Testis (tissue), 2 donors: ENCODE results near the gene DERA.

Experiments
- POLR2A ChIP-seq: fragments of 450-650 bp; IDR thresholded peaks from one replicate; pipeline ENCODE4 v1.6.1; 2017; ENCODE audit warnings: antibody characterized with exemption, mild to moderate bottlenecking, moderate library complexity
- TF ChIP-seq, protein P1 (sequence below), 3 experiments: fragments of 450-650 bp in 2 of 3; fragments of 200-600 bp in 1 of 3; sonication (generic) in 1 of 3; IDR thresholded peaks; one replicate each; pipeline ENCODE4 v1.5.1; 2016 to 2019; ENCODE audit warnings: antibody characterized with exemption in 3 of 3, mild to moderate bottlenecking in 2 of 3, moderate library complexity in 1 of 3

DNA sequence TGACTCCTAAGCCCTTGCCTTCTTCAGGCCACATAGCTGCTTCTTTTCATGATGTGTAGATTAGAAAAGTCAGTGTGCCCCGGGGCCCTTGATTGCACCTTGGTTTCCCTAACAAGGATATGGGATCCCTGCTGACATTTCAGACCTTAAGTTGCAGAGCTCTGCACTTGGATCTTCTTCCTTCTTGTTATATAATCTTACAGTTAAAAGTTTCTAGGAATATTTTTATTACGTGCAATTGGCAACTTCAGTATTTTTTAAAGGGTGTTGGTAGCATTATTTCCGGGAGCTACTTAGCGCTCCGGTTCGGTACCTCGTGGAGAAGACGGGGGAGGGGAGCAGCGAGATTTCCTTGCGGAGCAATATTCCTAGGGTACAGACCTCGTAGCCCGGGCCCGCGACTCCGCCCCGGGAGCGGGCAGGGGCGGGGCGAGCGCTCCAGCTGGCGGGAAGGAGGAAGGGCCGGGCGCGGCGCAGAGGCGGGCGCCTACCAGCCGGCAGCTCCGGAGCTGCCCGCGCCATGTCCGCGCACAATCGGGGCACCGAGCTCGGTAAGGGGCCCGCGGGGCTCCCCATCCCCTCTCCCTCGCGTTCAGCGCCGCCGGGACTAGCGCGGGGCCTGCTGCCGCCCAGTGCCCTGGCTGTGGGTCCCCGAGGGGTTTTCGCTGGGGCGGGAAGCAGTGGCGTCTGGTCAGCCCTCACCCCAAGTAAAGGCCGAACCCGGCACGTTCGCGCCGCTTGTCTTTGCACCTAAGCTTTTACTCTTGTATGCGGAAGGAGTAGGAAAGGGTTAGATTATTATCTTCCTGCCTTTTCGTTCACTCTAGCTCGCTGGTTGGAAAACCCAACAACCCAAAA is at the start of gene DERA:
- TF ChIP-seq, protein P1, sequence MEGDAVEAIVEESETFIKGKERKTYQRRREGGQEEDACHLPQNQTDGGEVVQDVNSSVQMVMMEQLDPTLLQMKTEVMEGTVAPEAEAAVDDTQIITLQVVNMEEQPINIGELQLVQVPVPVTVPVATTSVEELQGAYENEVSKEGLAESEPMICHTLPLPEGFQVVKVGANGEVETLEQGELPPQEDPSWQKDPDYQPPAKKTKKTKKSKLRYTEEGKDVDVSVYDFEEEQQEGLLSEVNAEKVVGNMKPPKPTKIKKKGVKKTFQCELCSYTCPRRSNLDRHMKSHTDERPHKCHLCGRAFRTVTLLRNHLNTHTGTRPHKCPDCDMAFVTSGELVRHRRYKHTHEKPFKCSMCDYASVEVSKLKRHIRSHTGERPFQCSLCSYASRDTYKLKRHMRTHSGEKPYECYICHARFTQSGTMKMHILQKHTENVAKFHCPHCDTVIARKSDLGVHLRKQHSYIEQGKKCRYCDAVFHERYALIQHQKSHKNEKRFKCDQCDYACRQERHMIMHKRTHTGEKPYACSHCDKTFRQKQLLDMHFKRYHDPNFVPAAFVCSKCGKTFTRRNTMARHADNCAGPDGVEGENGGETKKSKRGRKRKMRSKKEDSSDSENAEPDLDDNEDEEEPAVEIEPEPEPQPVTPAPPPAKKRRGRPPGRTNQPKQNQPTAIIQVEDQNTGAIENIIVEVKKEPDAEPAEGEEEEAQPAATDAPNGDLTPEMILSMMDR (IDR thresholded peaks at IDR 0.05) = peak in 1 of 3 experiments; percentile 6
- no peak for TF ChIP-seq POLR2A
